ENCODE measurements around the gene ADAM15. TPM values are rescaled to one million over a fixed set of nuclear protein-coding genes. Genes with fewer than 3 reads are reported as not detected.

ADAM15 gene
- total RNA-seq, 1 donor from 2014 or later, result 22.1 TPM

DNA sequence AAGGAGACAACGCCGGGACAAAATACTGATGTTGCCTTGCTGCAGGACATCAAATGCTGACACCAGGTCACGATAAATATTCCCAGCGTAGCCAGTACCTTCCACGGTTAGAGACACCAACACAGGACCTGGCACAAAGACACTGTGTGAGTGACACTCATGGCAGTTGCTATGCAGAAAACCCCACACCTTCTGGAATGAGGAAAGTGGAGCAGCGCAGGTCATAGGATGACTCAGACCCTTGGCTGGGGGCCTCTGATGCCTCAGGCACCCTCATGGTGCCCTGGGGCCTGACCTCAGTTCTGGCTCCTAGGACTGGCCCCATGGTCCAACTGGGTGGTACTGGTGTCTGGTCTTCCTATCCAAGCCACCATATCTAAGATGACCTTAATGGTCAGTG lies 24.5 kb upstream of the ADAM15 start:
- Mint-ChIP-seq H3K4me3 (ENCODE audit: low read depth) (no peak overlapping the region), H3K27me3 (peaks cover 6% of the 10 kb centered on the region), H3K9me3 (ENCODE audit: low read depth) (no peaks in the 10 kb centered on the region), H3K4me1 (ENCODE audit: low read depth) (no peaks in the 10 kb centered on the region), H3K36me3 (ENCODE audit: insufficient read depth) (no peaks in the 10 kb centered on the region), H3K27ac (no peak overlapping the region)
- TF ChIP-seq, protein P1, sequence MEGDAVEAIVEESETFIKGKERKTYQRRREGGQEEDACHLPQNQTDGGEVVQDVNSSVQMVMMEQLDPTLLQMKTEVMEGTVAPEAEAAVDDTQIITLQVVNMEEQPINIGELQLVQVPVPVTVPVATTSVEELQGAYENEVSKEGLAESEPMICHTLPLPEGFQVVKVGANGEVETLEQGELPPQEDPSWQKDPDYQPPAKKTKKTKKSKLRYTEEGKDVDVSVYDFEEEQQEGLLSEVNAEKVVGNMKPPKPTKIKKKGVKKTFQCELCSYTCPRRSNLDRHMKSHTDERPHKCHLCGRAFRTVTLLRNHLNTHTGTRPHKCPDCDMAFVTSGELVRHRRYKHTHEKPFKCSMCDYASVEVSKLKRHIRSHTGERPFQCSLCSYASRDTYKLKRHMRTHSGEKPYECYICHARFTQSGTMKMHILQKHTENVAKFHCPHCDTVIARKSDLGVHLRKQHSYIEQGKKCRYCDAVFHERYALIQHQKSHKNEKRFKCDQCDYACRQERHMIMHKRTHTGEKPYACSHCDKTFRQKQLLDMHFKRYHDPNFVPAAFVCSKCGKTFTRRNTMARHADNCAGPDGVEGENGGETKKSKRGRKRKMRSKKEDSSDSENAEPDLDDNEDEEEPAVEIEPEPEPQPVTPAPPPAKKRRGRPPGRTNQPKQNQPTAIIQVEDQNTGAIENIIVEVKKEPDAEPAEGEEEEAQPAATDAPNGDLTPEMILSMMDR (IDR thresholded peaks at IDR 0.05; ENCODE audit: unreplicated experiment), result no peak
- no peak for DNase-seq (ENCODE audit: low spot score, unreplicated experiment)

DNA sequence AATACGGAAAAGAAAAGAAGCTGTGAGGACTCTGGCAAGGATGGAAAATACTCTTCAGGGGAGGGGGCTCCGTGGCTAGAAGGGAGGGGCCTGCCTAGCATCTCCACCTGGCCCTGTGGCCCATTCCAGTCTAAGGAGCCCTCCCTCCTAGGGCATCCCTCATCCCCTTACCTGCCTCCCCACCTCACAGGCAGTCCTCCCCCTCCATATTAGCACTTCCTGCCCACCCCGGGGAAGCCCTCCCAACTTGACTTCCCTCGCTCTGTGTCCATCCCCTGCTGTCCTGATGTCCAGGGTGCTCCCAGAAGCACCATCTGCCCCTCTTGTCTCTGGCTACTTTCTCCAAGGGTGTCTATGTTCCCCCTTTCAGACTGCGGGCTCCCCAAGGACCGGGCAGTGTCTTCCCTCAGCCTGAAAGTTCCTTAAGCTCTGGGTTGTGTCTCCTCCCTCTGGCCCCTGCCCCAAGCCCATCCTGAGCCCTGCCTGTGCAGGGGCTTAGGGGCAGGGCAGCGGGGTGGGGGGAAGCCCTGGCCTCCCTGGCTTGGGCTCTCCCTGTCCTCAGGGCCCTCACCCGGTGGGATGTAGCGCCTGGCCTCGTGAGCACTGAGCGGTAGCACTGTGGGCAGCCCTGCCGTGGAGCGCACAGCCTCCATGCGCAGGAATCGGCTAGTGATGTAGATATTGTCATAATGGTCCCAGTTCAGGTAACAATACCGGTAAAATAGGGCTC lies 21.4 kb upstream of the ADAM15 start:
- no peak for DNase-seq (ENCODE audit: low spot score, unreplicated experiment)
- Mint-ChIP-seq H3K4me1 (ENCODE audit: low read depth) (no peaks in the 10 kb centered on the region), H3K27me3 (peaks cover 8% of the 10 kb centered on the region), H3K36me3 (ENCODE audit: insufficient read depth) (no peaks in the 10 kb centered on the region), H3K4me3 (ENCODE audit: low read depth) (no peak overlapping the region), H3K27ac (no peak overlapping the region), H3K9me3 (ENCODE audit: low read depth) (no peaks in the 10 kb centered on the region)
- TF ChIP-seq, protein P1 (IDR thresholded peaks at IDR 0.05; ENCODE audit: unreplicated experiment), result no peak

DNA sequence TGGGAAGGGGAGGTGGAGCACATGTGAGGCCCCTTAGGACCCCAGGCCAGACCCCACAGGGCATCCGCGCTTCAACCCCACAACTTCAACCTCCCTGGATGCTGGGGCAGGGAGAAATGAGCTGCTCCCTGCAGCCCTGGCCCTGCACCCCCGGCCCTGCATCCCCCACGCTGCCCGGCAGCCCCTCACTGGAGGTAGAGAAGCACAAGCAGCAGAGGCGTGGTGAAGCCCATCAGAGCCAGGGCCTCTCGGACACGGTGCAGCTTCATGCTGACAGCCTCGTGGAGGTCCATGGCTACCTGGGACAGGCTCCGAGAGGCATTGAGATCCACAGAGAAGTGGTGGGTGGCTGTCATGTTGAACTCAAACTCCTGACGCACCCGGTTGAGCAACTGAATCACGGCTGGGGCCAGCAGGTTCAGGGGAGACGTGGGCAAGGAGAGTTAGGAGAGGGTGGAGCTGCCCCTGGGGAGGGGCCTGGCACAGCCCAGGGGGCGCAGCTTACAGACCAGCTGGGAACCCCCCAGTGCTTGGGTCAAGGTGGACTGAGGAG lies 20.8 kb upstream of the ADAM15 start:
- Mint-ChIP-seq H3K27ac (no peak overlapping the region), H3K9me3 (ENCODE audit: low read depth) (no peaks in the 10 kb centered on the region), H3K4me3 (ENCODE audit: low read depth) (no peak overlapping the region), H3K4me1 (ENCODE audit: low read depth) (no peaks in the 10 kb centered on the region), H3K27me3 (peaks cover 11% of the 10 kb centered on the region), H3K36me3 (ENCODE audit: insufficient read depth) (no peaks in the 10 kb centered on the region)
- TF ChIP-seq, protein P1 (IDR thresholded peaks at IDR 0.05; ENCODE audit: unreplicated experiment), result no peak
- no peak for DNase-seq (ENCODE audit: low spot score, unreplicated experiment)

DNA sequence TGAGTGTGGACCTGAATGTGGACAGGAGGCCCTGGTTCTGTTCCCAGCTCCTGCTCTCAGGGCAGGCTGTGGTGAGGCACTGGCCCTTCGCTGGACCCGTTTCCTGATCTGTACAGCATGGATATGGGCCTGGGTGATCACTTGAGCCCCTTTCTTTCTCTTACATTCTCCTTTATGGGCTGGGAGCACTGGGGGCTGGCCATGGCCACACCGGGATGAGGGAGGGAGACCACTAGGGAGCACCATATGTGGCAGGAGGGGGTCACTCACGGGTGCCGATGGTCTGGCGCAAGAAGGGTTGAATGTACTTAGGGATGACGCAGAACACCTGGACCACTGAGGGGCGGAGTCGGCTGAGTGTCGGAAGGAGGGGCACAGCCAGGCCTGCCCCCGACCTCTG lies 20.2 kb upstream of the ADAM15 start:
- Mint-ChIP-seq H3K4me1 (ENCODE audit: low read depth) (no peaks in the 10 kb centered on the region), H3K4me3 (ENCODE audit: low read depth) (no peak overlapping the region), H3K27ac (no peak overlapping the region)

DNA sequence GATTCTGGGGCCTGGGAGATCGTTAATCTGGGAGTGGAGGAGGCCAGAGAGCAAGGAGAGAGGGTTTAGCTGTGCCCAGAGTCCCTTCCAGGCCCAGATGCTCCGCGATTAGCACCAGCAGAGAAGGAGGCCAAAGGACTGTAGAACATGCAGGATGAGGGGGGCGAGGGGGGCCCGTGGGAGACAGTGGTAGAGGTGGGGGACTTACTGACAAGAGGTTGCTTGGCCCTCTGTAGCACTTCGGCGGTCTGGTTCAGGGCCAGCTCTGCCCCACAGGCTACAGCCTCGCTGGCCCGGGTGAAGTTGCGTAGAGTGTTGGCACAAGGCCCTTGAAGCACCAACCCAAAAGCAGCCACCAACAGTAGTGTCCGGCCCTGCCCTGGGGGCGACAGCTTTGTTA lies 18.2 kb upstream of the ADAM15 start:
- Mint-ChIP-seq H3K27ac (no peak overlapping the region), H3K9me3 (ENCODE audit: low read depth) (no peaks in the 10 kb centered on the region), H3K4me1 (ENCODE audit: low read depth) (no peaks in the 10 kb centered on the region), H3K27me3 (peaks cover 15% of the 10 kb centered on the region), H3K36me3 (ENCODE audit: insufficient read depth) (no peaks in the 10 kb centered on the region), H3K4me3 (ENCODE audit: low read depth) (no peak overlapping the region)
- DNase-seq (ENCODE audit: low spot score, unreplicated experiment), result no peak
- TF ChIP-seq, protein P1 (IDR thresholded peaks at IDR 0.05; ENCODE audit: unreplicated experiment), result no peak

More for the DNA sequence above, 20.2 kb upstream of the ADAM15 start:
- TF ChIP-seq, protein P1 (IDR thresholded peaks at IDR 0.05; ENCODE audit: unreplicated experiment), result no peak
- H3K36me3 Mint-ChIP-seq (ENCODE audit: insufficient read depth), result no peaks in the 10 kb centered on the region
- DNase-seq (ENCODE audit: low spot score, unreplicated experiment), result no peak
- H3K27me3 Mint-ChIP-seq, result peaks cover 11% of the 10 kb centered on the region
- H3K9me3 Mint-ChIP-seq (ENCODE audit: low read depth), result no peaks in the 10 kb centered on the region

Data from progenitor cell of endocrine pancreas (in vitro differentiated cells).